HEK293 (cell line): Measurements from ENCODE around the gene XRCC6.

Experiments
- CTCF ChIA-PET: fragments of 350-600 bp; formaldehyde crosslinking; extraction: SDS; loops from one replicate; lab custom pipeline; 2021; ENCODE audit warnings: antibody characterized with exemption; lab: Yijun Ruan, JAX
- POLR2A ChIA-PET: fragments of 300-600 bp; formaldehyde crosslinking; extraction: SDS; loops from one replicate; lab custom pipeline; 2020; ENCODE audit warnings: antibody characterized with exemption, inconsistent platforms; lab: Yijun Ruan, JAX
- H3K27ac ChIP-seq: fragments of 200-500 bp; sonication (Bioruptor generic); 2 replicates; pipeline ENCODE4 v1.5.1; 2014; ENCODE audit warnings: low read depth, low read length, control low read depth, inconsistent platforms; ENCODE audit errors: extremely low read depth
- H3K36me3 ChIP-seq, 2 experiments: fragments of 200-500 bp in 1 of 2; sonication (Bioruptor generic) in 1 of 2; 1 replicate in 1 of 2; 2 replicates in 1 of 2; pipeline ENCODE4 v1.5.1; 2014 to 2017; ENCODE audit warnings: inconsistent platforms in 2 of 2, low read length in 2 of 2; ENCODE audit not compliant: control insufficient read depth in 2 of 2, insufficient read depth in 1 of 2
- H3K4me1 ChIP-seq: fragments of 200-500 bp; sonication (Bioruptor generic); 2 replicates; pipeline ENCODE4 v1.5.1; 2014; ENCODE audit warnings: mild to moderate bottlenecking, low read length, inconsistent platforms; ENCODE audit not compliant: control insufficient read depth, insufficient read depth
- H3K4me3 ChIP-seq: 2 replicates; pipeline ENCODE4 v1.5.1; 2011; ENCODE audit warnings: low read depth, mild to moderate bottlenecking, control low read depth, low read length, moderate library complexity
- H3K9me3 ChIP-seq: fragments of 200-500 bp; sonication (Bioruptor generic); 2 replicates; pipeline ENCODE4 v1.5.1; 2014; ENCODE audit warnings: low read depth, low read length, inconsistent platforms; ENCODE audit not compliant: control insufficient read depth, insufficient read depth
- GLIS1 ChIP-seq: fragments of 450-650 bp; formaldehyde crosslinking; IDR thresholded peaks from 2 replicates; pipeline ENCODE4 v1.5.1; 2016; ENCODE audit warnings: missing biosample characterization, missing genetic modification characterization
- OSR2 ChIP-seq: fragments of 450-650 bp; formaldehyde crosslinking; IDR thresholded peaks from 2 replicates; pipeline ENCODE4 v1.5.1; 2016; ENCODE audit warnings: missing biosample characterization, missing genetic modification characterization
- ZBTB11 ChIP-seq: fragments of 450-650 bp; formaldehyde crosslinking; conservative IDR thresholded peaks from 2 replicates; pipeline ENCODE4 v1.5.1; 2016; ENCODE audit warnings: low read depth, missing biosample characterization, missing genetic modification characterization
- ZNF121 ChIP-seq: fragments of 450-650 bp; formaldehyde crosslinking; IDR thresholded peaks from 2 replicates; pipeline ENCODE4 v1.5.1; 2016; ENCODE audit warnings: missing biosample characterization, missing genetic modification characterization
- ZNF132 ChIP-seq: fragments of 450-650 bp; formaldehyde crosslinking; IDR thresholded peaks from 2 replicates; pipeline ENCODE4 v1.5.1; 2017; ENCODE audit warnings: missing biosample characterization, missing genetic modification characterization, borderline replicate concordance
- ZNF146 ChIP-seq: fragments of 450-650 bp; formaldehyde crosslinking; IDR thresholded peaks from 2 replicates; pipeline ENCODE4 v1.5.1; 2016; ENCODE audit warnings: missing biosample characterization, missing genetic modification characterization
- ZNF175 ChIP-seq: fragments of 450-650 bp; formaldehyde crosslinking; IDR thresholded peaks from 2 replicates; pipeline ENCODE4 v1.5.1; 2016; ENCODE audit warnings: missing biosample characterization, missing genetic modification characterization
- ZNF221 ChIP-seq: fragments of 450-650 bp; formaldehyde crosslinking; IDR thresholded peaks from 2 replicates; pipeline ENCODE4 v1.5.1; 2017; ENCODE audit warnings: missing biosample characterization, missing genetic modification characterization, borderline replicate concordance
- ZNF280C ChIP-seq: fragments of 450-650 bp; formaldehyde crosslinking; IDR thresholded peaks from 2 replicates; pipeline ENCODE4 v1.5.1; 2016; ENCODE audit warnings: missing biosample characterization, missing genetic modification characterization
- ZNF335 ChIP-seq: fragments of 450-650 bp; formaldehyde crosslinking; conservative IDR thresholded peaks from 2 replicates; pipeline ENCODE4 v1.5.1; 2016; ENCODE audit warnings: missing biosample characterization, missing genetic modification characterization
- ZNF37A ChIP-seq: fragments of 450-650 bp; IDR thresholded peaks from 2 replicates; pipeline ENCODE4 v1.5.1; 2018; ENCODE audit warnings: missing biosample characterization, missing genetic modification characterization
- ZNF645 ChIP-seq: fragments of 450-650 bp; formaldehyde crosslinking; IDR thresholded peaks from 2 replicates; pipeline ENCODE4; 2016; ENCODE audit warnings: missing biosample characterization, missing genetic modification characterization
- ZNF660 ChIP-seq: fragments of 450-650 bp; IDR thresholded peaks from 2 replicates; pipeline ENCODE4 v1.5.1; 2018; ENCODE audit warnings: missing biosample characterization, mild to moderate bottlenecking, missing genetic modification characterization
- ZNF670 ChIP-seq: fragments of 450-650 bp; formaldehyde crosslinking; IDR thresholded peaks from 2 replicates; pipeline ENCODE4 v1.5.1; 2016; ENCODE audit warnings: missing biosample characterization, missing genetic modification characterization, low read depth
- ZNF677 ChIP-seq: fragments of 450-650 bp; IDR thresholded peaks from 2 replicates; pipeline ENCODE4 v1.5.0; 2018; ENCODE audit warnings: missing biosample characterization, mild to moderate bottlenecking, missing genetic modification characterization, moderate library complexity
- ZNF701 ChIP-seq: fragments of 450-650 bp; formaldehyde crosslinking; IDR thresholded peaks from 2 replicates; pipeline ENCODE4 v1.5.1; 2016; ENCODE audit warnings: missing biosample characterization, missing genetic modification characterization
- ZNF707 ChIP-seq: fragments of 450-650 bp; formaldehyde crosslinking; IDR thresholded peaks from 2 replicates; pipeline ENCODE4 v1.5.1; 2016; ENCODE audit warnings: missing biosample characterization, missing genetic modification characterization
- ZNF843 ChIP-seq: fragments of 450-650 bp; formaldehyde crosslinking; IDR thresholded peaks from 2 replicates; pipeline ENCODE4 v1.5.1; 2016; ENCODE audit warnings: missing biosample characterization, missing genetic modification characterization

XRCC6 gene

GRCh38 chr22:41638748-41639147 lies 17.7 kb downstream of the XRCC6 start:
- CTCF ChIA-PET = interaction anchor here (0.8 kb wide), 1 partner anchor 1482 kb away, joined by 4 read pairs; no protein-coding TSS in a partner anchor
- peaks cover 95 to 98% of the 10 kb centered on the region in 2 experiments for H3K36me3 ChIP-seq
- no peaks in the 10 kb centered on the region for H3K4me1 ChIP-seq
- H3K4me3 ChIP-seq = no peak overlapping the region
- H3K9me3 ChIP-seq = no peaks in the 10 kb centered on the region
- H3K27ac ChIP-seq = no peak overlapping the region
- POLR2A ChIA-PET = interaction anchor here (1.0 to 3.2 kb wide), 2 partner anchors 16 to 18 kb away, joined by 5 to 12 read pairs; partner anchors contain the start of genes DESI1 and XRCC6
- no peak for TF ChIP-seq ZNF660
- no peak for TF ChIP-seq ZNF132 (tag by site-specific recombination)
- no peak for TF ChIP-seq ZNF677
- TF ChIP-seq ZNF121 (tag by site-specific recombination) = no peak
- no peak for TF ChIP-seq ZNF645 (tag by site-specific recombination)
- TF ChIP-seq ZNF221 (tag by site-specific recombination) = no peak
- TF ChIP-seq ZNF670 (tag by site-specific recombination) = no peak
- no peak for TF ChIP-seq GLIS1 (tag by site-specific recombination)

- CTCF ChIA-PET = interaction anchor here (1.1 kb wide), 1 partner anchor 25 kb away, joined by 5 read pairs; no protein-coding TSS in a partner anchor
- H3K27ac ChIP-seq = no peak overlapping the region
- no peaks in the 10 kb centered on the region for H3K4me1 ChIP-seq
- no peaks in the 10 kb centered on the region for H3K9me3 ChIP-seq
- no peak overlapping the region for H3K4me3 ChIP-seq
- H3K36me3 ChIP-seq = peaks cover 95 to 97% of the 10 kb centered on the region in 2 experiments
- no peak for TF ChIP-seq ZNF701 (tag by site-specific recombination)
- no peak for TF ChIP-seq ZNF280C (tag by site-specific recombination)
- TF ChIP-seq ZNF37A (tag by site-specific recombination) = no peak
- TF ChIP-seq ZNF146 = peak; percentile 96
- POLR2A ChIA-PET = no interaction called here
These were observed 20.8 kb downstream of the XRCC6 start for GRCh38 chr22:41641854-41642253.

GRCh38 chr22:41642331-41643110 lies 21.4 kb downstream of the XRCC6 start:
- Histone ChIP-seq H3K27ac (no peak overlapping the region), H3K36me3 (peaks cover 95 to 97% of the 10 kb centered on the region in 2 experiments), H3K4me1 (no peaks in the 10 kb centered on the region), H3K4me3 (no peak overlapping the region), H3K9me3 (no peaks in the 10 kb centered on the region)
- ChIA-PET CTCF (interaction anchor here (1.1 kb wide), 2 partner anchors 24 to 25 kb away, joined by 3 to 5 read pairs; no protein-coding TSS in a partner anchor), POLR2A (interaction anchor here (1.2 kb wide), 1 partner anchor 17 kb away, joined by 4 read pairs; no protein-coding TSS in a partner anchor)
- TF ChIP-seq ZNF843 (tag by site-specific recombination) (no peak), ZBTB11 (tag by site-specific recombination) (no peak), ZNF175 (tag by site-specific recombination) (no peak), ZNF335 (tag by site-specific recombination) (no peak), OSR2 (tag by site-specific recombination) (no peak), ZNF707 (tag by site-specific recombination) (no peak)
